ENCODE data around the gene XAGE2. TPM values are rescaled to one million over a fixed set of nuclear protein-coding genes. Genes with fewer than 3 reads are reported as not detected.

The XAGE2 gene
- total RNA-seq, 4 donors from 2014 or later = not detected

- H3K27me3 ChIP-seq = no peaks in the 10 kb centered on the region
- H3K27ac ChIP-seq = no peak overlapping the region
- H3K4me1 ChIP-seq = no peaks in the 10 kb centered on the region
- intact Hi-C loops (cut with DNase I) = no loop called here
- H3K9me3 ChIP-seq = no peaks in the 10 kb centered on the region
- DNase-seq = no peak
- TF ChIP-seq CTCF (IDR thresholded peaks at IDR 0.05) (no peak), POLR2A (IDR thresholded peaks at IDR 0.05) (no peak)
- no peaks in the 10 kb centered on the region for H3K36me3 ChIP-seq
- no peak overlapping the region for H3K4me3 ChIP-seq (replicated peaks in 1 of 3)
- WGBS, 2 donors = 64 to 83% methylated on average over 6 to 7 of the region's 7 CpGs
Observed at GRCh38 chrX:52359614-52360232, 9.1 kb upstream of the XAGE2 start.

- Histone ChIP-seq H3K27me3 (no peaks in the 10 kb centered on the region), H3K36me3 (no peaks in the 10 kb centered on the region), H3K4me3 (replicated peaks in 1 of 3) (no peak overlapping the region), H3K4me1 (no peaks in the 10 kb centered on the region), H3K27ac (no peak overlapping the region), H3K9me3 (no peaks in the 10 kb centered on the region)
- intact Hi-C loops (cut with DNase I) = no loop called here
- DNase-seq = no peak
- WGBS, 2 donors = 82 to 90% methylated on average over 8 of the region's 8 CpGs
- TF ChIP-seq POLR2A (IDR thresholded peaks at IDR 0.05) (no peak), CTCF (IDR thresholded peaks at IDR 0.05) (no peak)
Observed at GRCh38 chrX:52361941-52362340, 6.9 kb upstream of the XAGE2 start.

- no peaks in the 10 kb centered on the region for H3K36me3 ChIP-seq
- WGBS, 2 donors = 9 to 21% methylated on average over 8 of the region's 8 CpGs
- no peaks in the 10 kb centered on the region for H3K27me3 ChIP-seq
- H3K9me3 ChIP-seq = no peaks in the 10 kb centered on the region
- H3K4me1 ChIP-seq = no peaks in the 10 kb centered on the region
- H3K27ac ChIP-seq = no peak overlapping the region
- peak; percentile 37 to 46 for DNase-seq
- intact Hi-C loops (cut with DNase I) = no loop called here
- TF ChIP-seq POLR2A (IDR thresholded peaks at IDR 0.05) (no peak), CTCF (IDR thresholded peaks at IDR 0.05) (no peak)
- no peak overlapping the region for H3K4me3 ChIP-seq (replicated peaks in 1 of 3)
Observed at GRCh38 chrX:52363247-52363883, 5.5 kb upstream of the XAGE2 start.

- H3K4me1 ChIP-seq = no peaks in the 10 kb centered on the region
- H3K4me3 ChIP-seq (replicated peaks in 1 of 3) = no peak overlapping the region
- WGBS, 2 donors = 83 to 88% methylated on average over 2 of the region's 2 CpGs
- H3K27ac ChIP-seq = no peak overlapping the region
- H3K36me3 ChIP-seq = no peaks in the 10 kb centered on the region
- H3K9me3 ChIP-seq = no peaks in the 10 kb centered on the region
- intact Hi-C loops (cut with DNase I) = no loop called here
- no peak for TF ChIP-seq CTCF (IDR thresholded peaks at IDR 0.05)
- TF ChIP-seq POLR2A (IDR thresholded peaks at IDR 0.05) = no peak
- DNase-seq = no peak
- H3K27me3 ChIP-seq = no peaks in the 10 kb centered on the region
Observed at GRCh38 chrX:52378870-52379269, 10.0 kb downstream of the XAGE2 start.

- intact Hi-C loops (cut with DNase I) = no loop called here
- no peak for DNase-seq
- no peaks in the 10 kb centered on the region for H3K4me1 ChIP-seq
- no peaks in the 10 kb centered on the region for H3K9me3 ChIP-seq
- TF ChIP-seq POLR2A (IDR thresholded peaks at IDR 0.05) (no peak), CTCF (IDR thresholded peaks at IDR 0.05) (no peak)
- 87 to 92% methylated on average over 4 to 7 of the region's 7 CpGs for WGBS, 2 donors
- no peaks in the 10 kb centered on the region for H3K36me3 ChIP-seq
- no peak overlapping the region for H3K27ac ChIP-seq
- H3K27me3 ChIP-seq = no peaks in the 10 kb centered on the region
- no peak overlapping the region for H3K4me3 ChIP-seq (replicated peaks in 1 of 3)
Observed at GRCh38 chrX:52380993-52381392, 12.2 kb downstream of the XAGE2 start.

Data from thyroid gland (tissue), 4 donors.